ENCODE data around the gene SPG11.
A peak's percentile ranks its signal among the peaks of the same experiment; 100 is the strongest.
"Not testable (repeated sequence)": the region's sequence is repeated elsewhere in the genome, so short reads cannot be mapped to it uniquely, and the experiment has no call there.

Gene SPG11

GRCh38 chr15:44532689-44533088 lies 130.8 kb downstream of the SPG11 start:
- no peak overlapping the region for H3K27ac ChIP-seq (ENCODE audit: low read depth, low read length)
- H3K4me3 ChIP-seq (ENCODE audit: low read length): no peak overlapping the region
- 0 out of 2 replicates have a peak, but pooled peaks cover 11% of the 10 kb centered on the region for H4K20me1 ChIP-seq (ENCODE audit: control insufficient read depth, insufficient read depth, low read depth, low read length)
- H3K9me3 ChIP-seq (ENCODE audit: control insufficient read depth, insufficient read depth, low read length): no peaks in the 10 kb centered on the region
- H3K27me3 ChIP-seq (ENCODE audit: control insufficient read depth, low read length): no peaks in the 10 kb centered on the region
- peaks cover 9% of the 10 kb centered on the region for H3K4me1 ChIP-seq (ENCODE audit: control insufficient read depth, low read length)
- H3F3A ChIP-seq (ENCODE audit: control insufficient read depth, insufficient read depth): peaks cover 28% of the 10 kb centered on the region
- TF ChIP-seq EZH2phosphoT487 (IDR thresholded peaks at IDR 0.05; ENCODE audit: borderline replicate concordance, low read length) (no peak), CTCF (IDR thresholded peaks at IDR 0.05; ENCODE audit: low read depth, low read length, poor library complexity, severe bottlenecking) (peak; percentile 38)
- no peaks in the 10 kb centered on the region for H3K9me2 ChIP-seq (replicated peaks; ENCODE audit: control insufficient read depth, low read length)
- H3K4me2 ChIP-seq (ENCODE audit: low read length): no peak overlapping the region
- H3K79me2 ChIP-seq (ENCODE audit: control insufficient read depth, low read length): peaks cover 18% of the 10 kb centered on the region
- peaks cover 7% of the 10 kb centered on the region for H3K36me3 ChIP-seq (ENCODE audit: control insufficient read depth, low read length)

GRCh38 chr15:44532275-44532674 lies 131.2 kb downstream of the SPG11 start:
- peaks cover 14% of the 10 kb centered on the region for H3K79me2 ChIP-seq (ENCODE audit: control insufficient read depth, low read length)
- H3K4me3 ChIP-seq (ENCODE audit: low read length); H3K27me3 ChIP-seq (ENCODE audit: control insufficient read depth, low read length); H3K36me3 ChIP-seq (ENCODE audit: control insufficient read depth, low read length); H3K4me2 ChIP-seq (ENCODE audit: low read length); H3K9me2 ChIP-seq (replicated peaks; ENCODE audit: control insufficient read depth, low read length); H3K4me1 ChIP-seq (ENCODE audit: control insufficient read depth, low read length); H3K9me3 ChIP-seq (ENCODE audit: control insufficient read depth, insufficient read depth, low read length); H3K27ac ChIP-seq (ENCODE audit: low read depth, low read length): not testable (repeated sequence)
- peaks cover 31% of the 10 kb centered on the region for H3F3A ChIP-seq (ENCODE audit: control insufficient read depth, insufficient read depth)
- H4K20me1 ChIP-seq (ENCODE audit: control insufficient read depth, insufficient read depth, low read depth, low read length): 0 out of 2 replicates have a peak, but pooled peaks cover 12% of the 10 kb centered on the region

GRCh38 chr15:44530653-44531052 lies 132.8 kb downstream of the SPG11 start:
- Histone ChIP-seq H3K9me3 (ENCODE audit: control insufficient read depth, insufficient read depth, low read length) (no peaks in the 10 kb centered on the region), H3K4me2 (ENCODE audit: low read length) (no peak overlapping the region), H3K27me3 (ENCODE audit: control insufficient read depth, low read length) (no peaks in the 10 kb centered on the region), H3K4me3 (ENCODE audit: low read length) (no peak overlapping the region), H3K9me2 (replicated peaks; ENCODE audit: control insufficient read depth, low read length) (no peaks in the 10 kb centered on the region), H4K20me1 (ENCODE audit: control insufficient read depth, insufficient read depth, low read depth, low read length) (0 out of 2 replicates have a peak, but pooled peaks cover 12% of the 10 kb centered on the region), H3K27ac (ENCODE audit: low read depth, low read length) (no peak overlapping the region), H3F3A (ENCODE audit: control insufficient read depth, insufficient read depth) (peaks cover 31% of the 10 kb centered on the region), H3K36me3 (ENCODE audit: control insufficient read depth, low read length) (peaks cover 3% of the 10 kb centered on the region; the same call in 1 of the 2 replicates), H3K79me2 (ENCODE audit: control insufficient read depth, low read length) (no peaks in the 10 kb centered on the region), H3K4me1 (ENCODE audit: control insufficient read depth, low read length) (peaks cover 2% of the 10 kb centered on the region)
- TF ChIP-seq EZH2phosphoT487 (IDR thresholded peaks at IDR 0.05; ENCODE audit: borderline replicate concordance, low read length): no peak
- no peak for TF ChIP-seq CTCF (IDR thresholded peaks at IDR 0.05; ENCODE audit: low read depth, low read length, poor library complexity, severe bottlenecking)

- no peaks in the 10 kb centered on the region for H3K79me2 ChIP-seq (ENCODE audit: control insufficient read depth, low read length)
- no peaks in the 10 kb centered on the region for H3K27me3 ChIP-seq (ENCODE audit: control insufficient read depth, low read length)
- H3K9me2 ChIP-seq (replicated peaks; ENCODE audit: control insufficient read depth, low read length): no peaks in the 10 kb centered on the region
- H3K4me3 ChIP-seq (ENCODE audit: low read length): no peak overlapping the region
- 0 out of 2 replicates have a peak, but pooled peaks cover 12% of the 10 kb centered on the region for H4K20me1 ChIP-seq (ENCODE audit: control insufficient read depth, insufficient read depth, low read depth, low read length)
- no peaks in the 10 kb centered on the region for H3K4me1 ChIP-seq (ENCODE audit: control insufficient read depth, low read length)
- TF ChIP-seq CTCF (IDR thresholded peaks at IDR 0.05; ENCODE audit: low read depth, low read length, poor library complexity, severe bottlenecking) (no peak), EZH2phosphoT487 (IDR thresholded peaks at IDR 0.05; ENCODE audit: borderline replicate concordance, low read length) (no peak)
- H3K4me2 ChIP-seq (ENCODE audit: low read length): no peak overlapping the region
- H3K27ac ChIP-seq (ENCODE audit: low read depth, low read length): no peak overlapping the region
- peaks cover 6% of the 10 kb centered on the region for H3K36me3 ChIP-seq (ENCODE audit: control insufficient read depth, low read length)
- peaks cover 31% of the 10 kb centered on the region for H3F3A ChIP-seq (ENCODE audit: control insufficient read depth, insufficient read depth)
- no peaks in the 10 kb centered on the region for H3K9me3 ChIP-seq (ENCODE audit: control insufficient read depth, insufficient read depth, low read length)
Measured at GRCh38 chr15:44529864-44530604, 133.4 kb downstream of the SPG11 start.
